Kidney (tissue), 14 donors: ENCODE results near the gene MRTO4. TPM values are rescaled to one million over a fixed set of nuclear protein-coding genes. Genes with fewer than 3 reads are reported as not detected.
A peak's percentile ranks its signal among the peaks of the same experiment; 100 is the strongest.

ENCODE experiments used
- DNase-seq, 5 donors: peaks; one replicate each; pipeline ENCODE4 v3.0.0-alpha.2; 2013 to 2020
- FAIRE-seq: peaks from 2 replicates; lab custom pipeline; 2012; peaks lifted over from hg19 to GRCh38; lab: Jason Lieb, UNC
- H3K27ac ChIP-seq, 2 donors: one replicate each; pipeline ENCODE4 v1.7.0; 2013; ENCODE audit warnings: low read depth in 2 of 2, low read length in 2 of 2, inconsistent platforms in 1 of 2
- H3K27me3 ChIP-seq: one replicate; pipeline ENCODE4 v1.7.1; 2013; ENCODE audit warnings: low read length, inconsistent platforms; ENCODE audit not compliant: control insufficient read depth, insufficient read depth
- H3K36me3 ChIP-seq, 3 donors: one replicate each; pipeline versions ENCODE4 v1.7.0 to v1.7.1; 2013; ENCODE audit warnings: low read length in 3 of 3, control low read depth in 1 of 3, inconsistent platforms in 1 of 3; ENCODE audit not compliant: insufficient read depth in 3 of 3, control insufficient read depth in 2 of 3
- H3K4me1 ChIP-seq, 3 donors: one replicate each; pipeline versions ENCODE4 v1.7.0 to v1.7.1; 2013; ENCODE audit warnings: low read length in 3 of 3, inconsistent platforms in 1 of 3, low read depth in 1 of 3; ENCODE audit not compliant: control insufficient read depth in 2 of 3, insufficient read depth in 2 of 3
- H3K4me3 ChIP-seq, 3 donors: one replicate each; pipeline versions ENCODE4 v1.7.0 to v1.8.1; 2013; ENCODE audit warnings: low read length in 3 of 3, control low read depth in 1 of 3, inconsistent platforms in 1 of 3
- H3K9ac ChIP-seq, 3 donors: one replicate each; pipeline versions ENCODE4 v1.7.0 to v1.7.1; 2013; ENCODE audit warnings: low read length in 3 of 3, control low read depth in 1 of 3, inconsistent platforms in 1 of 3
- H3K9me3 ChIP-seq, 3 donors: one replicate each; pipeline versions ENCODE4 v1.7.0 to v1.7.1; 2013; ENCODE audit warnings: low read length in 3 of 3, control low read depth in 1 of 3, inconsistent platforms in 1 of 3; ENCODE audit not compliant: control insufficient read depth in 2 of 3, insufficient read depth in 1 of 3
- CTCF ChIP-seq: IDR thresholded peaks from 3 replicates; pipeline ENCODE4 v1.5.1; 2012; ENCODE audit warnings: mild to moderate bottlenecking, moderate library complexity, borderline replicate concordance; ENCODE audit not compliant: insufficient read depth; ENCODE audit errors: extremely low read depth
- intact Hi-C: fragments of 100-400 bp; cut with DNase I; formaldehyde crosslinking; loops from one replicate; pipeline ENCODE4 v1.11.1; 2022
- polyA plus RNA-seq: library from polyadenylated mRNA; stranded (reverse); fragments of 350-450 nt; fragmentation: Illumina TruSeq; extraction: RNeasy Lipid Tissue Mini Kit (QIAGEN cat#74804); gene quantifications from one replicate; pipeline ENCODE4 v1.2.3, GENCODE V29; 2014; ENCODE audit warnings: low read depth, low replicate concordance; ENCODE audit not compliant: insufficient read depth
- total RNA-seq: library from RNA; stranded (reverse); fragmentation: NEBNext Ultra II Directional; extraction: Animal tissue kit (Norgen Biotek cat#: 25700); gene quantifications from one replicate; pipeline ENCODE4 v1.2.1, GENCODE V29; 2021
- donor health status: control.
- donor health status: control.
- donor health status: control.
- donor health status: control.
- donor health status: control.
- donor health status: DM: yes; HTN: yes; CAD: no.
- donor health status: Normal renal cell carcinoma (clear cell type).

Gene MRTO4
- total and polyA plus RNA-seq, 2 donors from 2014 or later, result 18.6 to 24.5 TPM

GRCh38 chr1:19234224-19234623 lies 17.4 kb upstream of the MRTO4 start:
- no peak overlapping the region for H3K27ac ChIP-seq
- no peak for DNase-seq
- no peak for TF ChIP-seq CTCF
- FAIRE-seq, result no peak
- no peaks in the 10 kb centered on the region for H3K4me1 ChIP-seq
- no peaks in the 10 kb centered on the region for H3K9me3 ChIP-seq
- H3K9ac ChIP-seq, result no peak overlapping the region
- intact Hi-C loops, result no loop called here
- H3K27me3 ChIP-seq, result no peaks in the 10 kb centered on the region
- no peak overlapping the region for H3K4me3 ChIP-seq
- H3K36me3 ChIP-seq, result peaks cover 8 to 57% (median 51%) of the 10 kb centered on the region in 3 donors

- DNase-seq (no peak), FAIRE-seq (no peak)
- TF ChIP-seq CTCF, result no peak
- H3K4me1 ChIP-seq, result no peaks in the 10 kb centered on the region
- H3K4me3 ChIP-seq, result no peak overlapping the region
- intact Hi-C loops, result no loop called here
- H3K9ac ChIP-seq, result no peak overlapping the region
- H3K36me3 ChIP-seq, result peaks cover 4 to 80% (median 59%) of the 10 kb centered on the region in 3 donors
- H3K9me3 ChIP-seq, result no peaks in the 10 kb centered on the region
- H3K27me3 ChIP-seq, result no peaks in the 10 kb centered on the region
- H3K27ac ChIP-seq, result no peak overlapping the region
Measured at GRCh38 chr1:19239876-19240275, 11.7 kb upstream of the MRTO4 start.

GRCh38 chr1:19240673-19241538 lies 10.7 kb upstream of the MRTO4 start:
- intact Hi-C loops, result no loop called here
- FAIRE-seq (peak; percentile 38), DNase-seq (peak in 4 of 5 donors; percentile 27 to 80 (median 41))
- Histone ChIP-seq H3K4me3 (no peak overlapping the region), H3K4me1 (no peaks in the 10 kb centered on the region), H3K27me3 (no peaks in the 10 kb centered on the region), H3K27ac (no peak overlapping the region), H3K36me3 (peaks cover 4 to 78% (median 57%) of the 10 kb centered on the region in 3 donors), H3K9ac (no peak overlapping the region), H3K9me3 (no peaks in the 10 kb centered on the region)
- TF ChIP-seq CTCF, result peak; percentile 82
